Stimulated activated CD8-positive, alpha-beta memory T cell treated with anti-CD3 and anti-CD28 coated beads, Interleukin-15, amount 100 ng/mL, for 48 hours (primary cell): Measurements from ENCODE around the gene NOS3.

ENCODE experiments used
- DNase-seq, 2 donors: peaks; one replicate each; pipeline ENCODE4 v3.0.0-alpha.2; 2020; ENCODE audit warnings: low read depth in 2 of 2

NOS3 gene

DNA sequence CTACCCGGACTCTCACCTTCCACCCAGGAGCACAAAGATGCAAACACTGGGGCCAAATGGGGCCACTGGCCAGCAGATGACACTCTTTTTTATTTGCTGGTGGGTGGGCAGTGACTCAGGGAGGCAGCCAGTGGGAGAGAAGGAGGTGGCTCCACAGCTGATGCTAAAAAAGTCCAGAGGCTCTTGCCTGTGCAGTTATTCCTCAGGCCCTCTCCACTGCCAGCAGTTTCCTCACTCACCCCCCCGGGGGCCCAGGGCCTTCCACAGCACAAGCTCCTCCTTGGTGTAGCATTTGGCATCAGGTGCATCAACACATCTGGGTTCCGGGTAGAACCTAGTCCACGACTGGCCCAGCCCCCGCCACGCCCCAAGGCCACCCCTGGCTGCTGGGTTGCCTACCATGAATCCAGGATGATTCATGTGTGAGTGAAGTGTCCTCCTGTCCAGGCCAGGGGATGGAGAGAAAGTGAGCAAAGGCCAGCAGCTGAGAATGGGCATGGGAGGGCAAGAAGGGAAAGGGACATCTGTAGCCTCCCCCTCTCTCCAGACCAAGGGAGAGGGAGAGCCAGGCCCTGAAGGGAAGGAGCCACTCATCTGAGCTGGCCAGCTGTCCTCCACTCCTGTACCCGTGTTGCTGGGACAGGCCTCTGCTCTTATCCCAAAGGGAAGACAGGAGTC is 11.0 kb upstream of the NOS3 start:
- no peak for DNase-seq

DNA sequence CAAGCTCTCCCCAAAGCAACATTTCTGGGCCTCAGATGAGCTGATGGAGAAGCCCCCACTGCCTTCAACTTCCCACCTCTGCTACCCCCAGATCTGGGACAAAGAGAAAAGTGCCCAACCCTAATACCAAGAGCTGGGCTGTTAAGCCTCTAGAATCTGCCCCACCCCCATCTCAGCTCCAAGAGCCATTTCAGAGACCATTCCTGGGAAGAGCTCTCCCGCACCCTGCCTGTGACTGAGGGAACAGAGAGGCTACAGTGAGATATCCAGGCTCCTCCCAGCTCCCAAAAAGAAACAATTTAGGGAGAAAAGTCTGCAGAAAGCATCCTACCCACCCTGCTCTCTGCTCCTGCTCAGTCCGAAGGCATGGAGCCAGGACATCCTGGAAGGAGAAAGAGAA is 10.2 kb upstream of the NOS3 start:
- DNase-seq, result no peak

DNA sequence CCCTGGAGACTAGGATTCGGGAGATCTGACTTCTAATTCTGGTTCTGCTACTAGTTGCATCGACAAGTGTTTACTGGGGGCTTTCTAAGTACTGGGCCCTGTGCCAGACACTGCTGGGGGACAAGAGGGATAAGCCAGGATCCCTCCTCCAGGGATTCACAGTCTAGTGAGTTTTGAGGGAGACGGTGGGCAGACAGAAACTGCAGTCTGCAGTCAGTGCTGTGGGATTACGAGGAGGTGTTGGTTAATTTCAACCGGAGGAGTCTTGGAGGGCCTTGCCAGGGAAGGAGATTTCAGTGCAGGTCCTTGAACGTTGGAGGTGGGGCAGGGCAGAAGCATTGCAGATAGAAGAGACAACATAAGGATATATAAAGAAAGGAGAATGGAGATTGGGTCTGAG is 9.2 kb upstream of the NOS3 start:
- DNase-seq, result no peak

DNA sequence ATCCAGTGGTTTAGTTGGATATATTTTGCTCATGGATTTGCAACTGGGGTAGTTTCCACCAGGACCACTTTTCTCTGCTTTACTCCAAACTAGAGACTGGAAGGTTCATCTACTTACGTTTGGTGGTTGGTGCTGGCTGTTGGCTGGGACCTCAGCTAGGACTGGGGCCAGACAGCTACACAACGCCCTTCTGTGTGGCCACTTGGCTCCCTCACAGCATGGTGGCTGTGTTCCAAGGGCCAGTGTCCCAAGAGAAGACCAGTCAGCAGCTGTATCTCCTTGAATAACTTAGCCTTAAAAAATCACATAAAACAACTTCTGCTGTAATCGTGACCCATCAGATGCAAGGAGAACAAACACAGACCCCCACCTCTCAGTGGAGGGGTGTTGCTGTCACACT is 8.5 kb upstream of the NOS3 start:
- DNase-seq, result no peak

DNA sequence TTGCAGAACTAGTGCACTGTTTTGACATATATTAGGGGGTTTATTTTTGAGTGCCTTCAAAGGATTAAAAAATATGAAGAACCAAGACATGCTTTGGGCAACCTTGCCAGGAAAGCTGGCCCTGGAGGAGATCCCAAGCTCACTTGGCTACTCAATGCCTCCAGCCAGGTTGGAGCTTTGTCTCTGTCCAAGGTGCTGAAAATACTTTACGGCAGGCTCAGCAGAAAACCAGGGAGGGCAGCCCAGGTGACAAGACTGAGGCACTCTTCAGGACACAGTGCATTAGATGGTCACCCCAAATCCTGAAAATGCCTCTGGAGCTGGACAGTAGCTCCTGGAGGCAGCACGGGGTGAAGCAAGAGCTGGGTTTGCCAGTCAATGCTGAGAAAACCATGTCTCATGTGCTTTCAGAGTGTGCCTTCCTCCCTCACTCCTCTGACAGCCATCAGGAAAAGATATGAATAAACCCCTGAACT is 6.9 kb upstream of the NOS3 start:
- DNase-seq, result no peak

DNA sequence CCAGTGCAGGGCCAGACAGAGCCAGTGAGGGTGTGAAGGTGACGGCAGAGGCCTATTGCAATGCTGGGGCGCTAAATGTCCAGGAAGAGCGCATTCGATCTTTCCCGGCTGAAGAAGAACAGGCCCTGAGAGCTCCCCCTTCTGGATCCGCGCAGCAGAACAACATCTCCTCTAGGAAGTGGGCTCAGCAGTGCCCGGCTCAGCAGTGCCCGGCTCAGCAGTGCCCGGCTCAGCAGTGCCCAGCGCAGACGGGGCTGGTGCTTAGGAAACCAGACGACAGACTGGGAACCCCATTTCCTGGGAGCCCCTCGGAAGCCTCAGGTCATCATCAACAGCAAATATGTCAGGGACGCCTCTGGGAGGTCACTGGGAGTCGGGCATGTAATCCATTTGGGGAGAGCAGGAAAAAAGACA is 4.7 kb upstream of the NOS3 start:
- peak in 1 of 2 donors; percentile 31 for DNase-seq

DNA sequence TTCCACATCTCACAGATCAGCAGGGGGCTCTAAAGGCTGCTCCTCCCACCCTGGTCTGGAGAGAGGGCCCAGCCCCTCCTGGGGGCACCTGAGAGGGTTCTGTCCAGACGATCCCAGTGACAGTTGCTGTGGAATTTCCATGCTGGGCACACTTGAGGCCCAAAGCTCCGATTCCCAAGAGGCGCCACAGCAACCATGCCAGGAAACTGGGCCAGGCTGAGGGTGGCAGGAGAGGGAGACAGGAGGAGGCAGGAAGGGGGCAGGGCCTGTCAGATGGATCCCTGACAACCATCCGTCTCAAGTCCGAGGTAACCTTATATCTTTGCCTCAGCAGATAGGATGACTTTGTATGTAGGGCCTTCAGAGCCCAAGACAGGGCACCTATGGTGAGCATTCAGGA is 4.3 kb upstream of the NOS3 start:
- DNase-seq, result no peak

DNA sequence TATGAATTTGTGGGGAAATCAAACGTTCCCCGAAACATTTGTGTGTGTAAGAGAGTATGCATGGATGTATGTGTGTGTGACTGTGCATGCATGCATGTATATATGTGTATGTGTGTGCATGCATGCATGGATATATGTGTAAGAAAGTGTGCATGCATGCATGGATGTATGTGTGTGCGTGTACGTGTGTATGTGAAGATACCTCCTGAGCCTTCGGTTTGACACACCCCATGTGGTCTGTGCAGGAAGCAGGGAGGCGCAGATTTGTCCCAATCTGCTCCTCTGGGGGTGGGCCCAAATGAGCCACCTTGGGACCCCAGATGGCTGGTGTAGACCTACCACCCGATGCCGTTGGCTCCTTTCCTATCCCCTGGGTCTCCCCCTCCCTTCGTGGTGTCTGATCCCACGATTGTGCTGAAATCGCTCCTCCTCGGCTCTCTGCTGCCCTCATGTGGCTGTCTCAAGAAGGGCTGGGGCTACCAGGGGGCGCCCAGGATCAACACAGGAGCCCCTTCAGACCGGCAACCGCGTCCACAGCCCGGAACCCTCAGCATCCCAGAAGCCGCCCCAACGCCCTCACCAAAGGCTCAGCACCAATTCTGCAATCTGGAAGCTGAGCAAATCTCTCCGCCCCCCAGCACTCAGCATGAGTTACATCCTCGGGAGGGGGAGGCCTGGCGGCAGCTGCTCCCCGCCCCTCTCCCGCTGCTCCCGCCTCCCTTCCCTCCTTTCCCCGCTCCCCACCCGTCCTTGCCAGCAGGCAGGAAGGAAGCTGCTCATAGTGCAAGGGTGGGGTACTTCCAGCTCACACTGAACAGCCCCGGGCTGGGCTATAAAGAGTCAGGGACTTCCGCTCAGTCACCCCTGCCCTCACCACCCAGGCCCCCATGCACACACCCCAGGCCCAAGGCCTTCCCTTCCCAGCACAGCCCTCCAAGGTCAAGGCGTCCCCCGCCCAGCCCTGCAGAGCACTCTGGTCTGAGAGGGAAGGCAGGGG is 2.3 kb upstream of the NOS3 start:
- peak in 1 of 2 donors; percentile 36 for DNase-seq

DNA sequence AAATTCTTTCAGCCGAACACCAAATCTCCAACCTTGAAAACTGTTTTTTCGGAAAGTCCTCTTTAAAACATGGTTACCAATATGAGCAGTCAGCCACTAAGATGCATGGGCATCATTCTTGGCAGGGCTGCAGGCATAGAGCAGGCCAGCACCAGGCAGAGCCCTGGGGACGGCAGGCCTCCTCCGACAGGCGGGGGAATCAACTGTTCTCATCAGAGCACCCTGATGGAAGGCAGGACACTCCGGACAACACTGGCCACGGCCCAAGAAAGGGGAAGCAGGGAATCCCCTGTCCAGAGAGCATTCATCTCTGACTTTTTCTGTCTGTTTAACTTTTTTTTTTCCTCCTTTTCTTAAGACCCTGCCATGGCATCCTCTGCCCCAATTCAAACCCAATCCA is 1.4 kb upstream of the NOS3 start:
- DNase-seq, result no peak

DNA sequence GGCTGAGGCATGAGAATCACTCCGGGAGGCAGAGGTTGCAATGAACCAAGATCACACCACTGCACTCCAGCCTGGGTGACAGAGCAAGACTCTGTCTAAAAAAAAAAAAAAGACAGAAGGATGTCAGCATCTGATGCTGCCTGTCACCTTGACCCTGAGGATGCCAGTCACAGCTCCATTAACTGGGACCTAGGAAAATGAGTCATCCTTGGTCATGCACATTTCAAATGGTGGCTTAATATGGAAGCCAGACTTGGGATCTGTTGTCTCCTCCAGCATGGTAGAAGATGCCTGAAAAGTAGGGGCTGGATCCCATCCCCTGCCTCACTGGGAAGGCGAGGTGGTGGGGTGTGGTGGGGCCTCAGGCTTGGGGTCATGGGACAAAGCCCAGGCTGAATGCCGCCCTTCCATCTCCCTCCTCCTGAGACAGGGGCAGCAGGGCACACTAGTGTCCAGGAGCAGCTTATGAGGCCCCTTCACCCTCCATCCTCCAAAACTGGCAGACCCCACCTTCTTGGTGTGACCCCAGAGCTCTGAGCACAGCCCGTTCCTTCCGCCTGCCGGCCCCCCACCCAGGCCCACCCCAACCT is 1.3 kb downstream of the NOS3 start:
- no peak for DNase-seq

DNA sequence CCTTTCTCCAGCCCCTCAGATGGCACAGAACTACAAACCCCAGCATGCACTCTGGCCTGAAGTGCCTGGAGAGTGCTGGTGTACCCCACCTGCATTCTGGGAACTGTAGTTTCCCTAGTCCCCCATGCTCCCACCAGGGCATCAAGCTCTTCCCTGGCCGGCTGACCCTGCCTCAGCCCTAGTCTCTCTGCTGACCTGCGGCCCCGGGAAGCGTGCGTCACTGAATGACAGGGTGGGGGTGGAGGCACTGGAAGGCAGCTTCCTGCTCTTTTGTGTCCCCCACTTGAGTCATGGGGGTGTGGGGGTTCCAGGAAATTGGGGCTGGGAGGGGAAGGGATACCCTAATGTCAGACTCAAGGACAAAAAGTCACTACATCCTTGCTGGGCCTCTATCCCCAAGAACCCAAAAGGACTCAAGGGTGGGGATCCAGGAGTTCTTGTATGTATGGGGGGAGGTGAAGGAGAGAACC is 2.1 kb downstream of the NOS3 start:
- no peak for DNase-seq

DNA sequence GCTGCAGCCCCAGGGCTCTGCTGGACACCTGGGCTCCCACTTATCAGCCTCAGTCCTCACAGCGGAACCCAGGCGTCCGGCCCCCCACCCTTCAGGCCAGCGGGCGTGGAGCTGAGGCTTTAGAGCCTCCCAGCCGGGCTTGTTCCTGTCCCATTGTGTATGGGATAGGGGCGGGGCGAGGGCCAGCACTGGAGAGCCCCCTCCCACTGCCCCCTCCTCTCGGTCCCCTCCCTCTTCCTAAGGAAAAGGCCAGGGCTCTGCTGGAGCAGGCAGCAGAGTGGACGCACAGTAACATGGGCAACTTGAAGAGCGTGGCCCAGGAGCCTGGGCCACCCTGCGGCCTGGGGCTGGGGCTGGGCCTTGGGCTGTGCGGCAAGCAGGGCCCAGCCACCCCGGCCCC is 2.7 kb downstream of the NOS3 start:
- no peak for DNase-seq

DNA sequence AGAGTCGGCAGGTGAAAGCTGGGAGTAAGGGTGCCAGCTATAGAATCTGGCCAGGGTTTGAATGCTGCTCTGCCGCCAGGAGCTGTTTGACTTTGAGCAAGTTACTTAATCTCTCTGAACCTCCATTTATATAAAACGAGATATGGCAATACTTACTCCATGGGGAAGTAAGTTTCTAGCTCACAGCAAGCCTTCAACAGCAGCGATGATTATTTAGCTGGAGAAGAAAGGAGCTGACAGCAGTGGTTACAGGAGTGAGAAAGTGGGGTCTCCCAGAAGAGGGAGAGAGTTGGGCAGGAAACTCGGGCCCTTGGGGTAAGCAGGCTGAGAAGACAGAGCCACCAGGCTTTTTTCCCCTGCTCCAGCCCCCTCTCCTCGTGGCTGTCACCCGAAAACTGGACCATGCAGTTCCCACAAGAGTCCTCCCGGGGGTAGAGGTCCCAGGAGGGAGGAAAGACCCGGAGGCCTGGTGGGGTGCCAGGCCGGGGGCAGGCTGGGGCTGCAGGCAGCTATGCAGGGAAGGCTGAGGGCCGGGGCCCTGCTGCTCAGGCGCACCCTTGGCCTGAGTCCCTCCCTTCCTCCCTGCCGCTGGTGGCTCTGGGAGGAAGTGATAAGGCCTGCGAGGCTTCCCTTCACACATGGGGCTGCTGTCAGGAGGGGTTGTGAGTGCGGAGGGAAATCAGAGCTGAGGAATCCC is 3.5 kb downstream of the NOS3 start:
- DNase-seq, result no peak

DNA sequence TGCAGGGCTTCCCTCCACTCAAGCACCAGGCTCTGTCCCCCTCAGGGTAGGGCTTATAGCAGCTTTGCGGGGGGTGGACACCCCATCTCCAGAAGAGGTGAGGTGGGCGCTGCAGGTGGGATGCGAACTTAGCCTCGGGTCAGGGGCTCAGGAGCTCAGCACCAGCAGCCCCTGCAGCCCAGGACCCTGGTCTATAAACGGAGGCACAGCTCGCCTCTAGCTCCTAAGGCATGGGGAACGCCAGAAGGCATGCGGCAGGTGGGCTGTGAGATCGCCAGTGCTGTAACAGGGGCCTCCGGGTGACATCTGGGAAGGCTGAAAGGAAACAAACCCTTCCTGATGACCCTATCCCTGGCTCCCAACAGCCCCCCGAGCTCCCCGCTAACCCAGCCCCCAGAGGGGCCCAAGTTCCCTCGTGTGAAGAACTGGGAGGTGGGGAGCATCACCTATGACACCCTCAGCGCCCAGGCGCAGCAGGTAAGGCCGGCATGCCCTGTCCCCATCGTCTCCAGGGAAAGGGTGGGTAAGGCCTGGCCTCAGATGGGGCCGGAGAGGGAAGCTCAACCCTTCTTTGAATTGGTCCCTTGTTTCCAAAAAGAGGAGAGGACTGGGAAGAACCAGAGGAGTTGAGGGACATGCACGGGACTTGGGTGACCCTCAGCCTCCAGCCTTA is 4.2 kb downstream of the NOS3 start:
- DNase-seq, result no peak

DNA sequence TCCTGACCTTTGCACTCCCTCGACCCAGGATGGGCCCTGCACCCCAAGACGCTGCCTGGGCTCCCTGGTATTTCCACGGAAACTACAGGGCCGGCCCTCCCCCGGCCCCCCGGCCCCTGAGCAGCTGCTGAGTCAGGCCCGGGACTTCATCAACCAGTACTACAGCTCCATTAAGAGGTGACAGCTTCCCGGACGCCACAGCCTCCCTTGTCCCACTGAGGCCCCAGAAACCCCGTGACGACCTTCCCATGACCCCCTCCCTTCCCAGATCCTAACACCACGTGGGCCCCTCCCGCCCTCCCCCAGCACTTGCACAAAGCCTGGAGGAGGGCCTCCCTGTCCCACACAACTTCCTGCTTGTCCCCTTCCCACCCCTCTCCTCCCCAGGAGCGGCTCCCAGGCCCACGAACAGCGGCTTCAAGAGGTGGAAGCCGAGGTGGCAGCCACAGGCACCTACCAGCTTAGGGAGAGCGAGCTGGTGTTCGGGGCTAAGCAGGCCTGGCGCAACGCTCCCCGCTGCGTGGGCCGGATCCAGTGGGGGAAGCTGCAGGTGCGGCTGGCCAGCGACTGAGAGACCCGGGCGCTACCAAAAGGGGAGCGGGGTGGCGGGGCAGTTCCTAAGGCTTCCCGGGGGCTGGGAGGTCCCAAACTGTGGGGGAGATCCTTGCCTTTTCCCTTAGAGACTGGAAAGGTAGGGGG is 5.7 kb downstream of the NOS3 start:
- DNase-seq, result no peak

DNA sequence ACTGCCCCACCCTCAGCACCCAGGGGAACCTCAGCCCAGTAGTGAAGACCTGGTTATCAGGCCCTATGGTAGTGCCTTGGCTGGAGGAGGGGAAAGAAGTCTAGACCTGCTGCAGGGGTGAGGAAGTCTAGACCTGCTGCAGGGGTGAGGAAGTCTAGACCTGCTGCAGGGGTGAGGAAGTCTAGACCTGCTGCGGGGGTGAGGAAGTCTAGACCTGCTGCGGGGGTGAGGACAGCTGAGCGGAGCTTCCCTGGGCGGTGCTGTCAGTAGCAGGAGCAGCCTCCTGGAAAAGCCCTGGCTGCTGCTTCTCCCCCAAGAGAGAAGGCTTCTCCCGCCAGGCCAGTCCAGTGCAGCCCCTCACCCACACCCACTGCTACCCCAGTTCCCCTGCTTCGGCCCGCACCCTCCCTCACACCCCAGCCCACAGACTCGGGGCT is 6.3 kb downstream of the NOS3 start:
- no peak for DNase-seq

DNA sequence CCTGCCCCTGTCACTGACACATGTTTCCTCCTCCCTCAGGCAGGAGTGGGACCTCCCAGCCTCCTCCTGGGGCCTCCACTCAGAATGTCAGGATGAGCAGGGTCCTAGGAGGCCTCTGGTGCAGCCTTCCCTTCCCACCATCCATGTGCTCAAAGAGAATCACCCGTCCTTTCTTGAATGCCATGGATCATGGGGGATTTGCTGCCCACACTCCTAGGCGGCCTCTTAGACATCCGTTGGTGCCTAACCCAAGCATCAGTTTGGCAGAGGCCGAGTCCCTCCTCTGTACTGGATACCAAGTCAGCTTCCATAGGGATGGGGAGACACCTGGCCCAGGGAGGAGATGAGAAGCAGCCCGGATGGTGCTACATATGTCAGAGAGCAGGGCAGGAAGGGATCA is 7.0 kb downstream of the NOS3 start:
- no peak for DNase-seq

DNA sequence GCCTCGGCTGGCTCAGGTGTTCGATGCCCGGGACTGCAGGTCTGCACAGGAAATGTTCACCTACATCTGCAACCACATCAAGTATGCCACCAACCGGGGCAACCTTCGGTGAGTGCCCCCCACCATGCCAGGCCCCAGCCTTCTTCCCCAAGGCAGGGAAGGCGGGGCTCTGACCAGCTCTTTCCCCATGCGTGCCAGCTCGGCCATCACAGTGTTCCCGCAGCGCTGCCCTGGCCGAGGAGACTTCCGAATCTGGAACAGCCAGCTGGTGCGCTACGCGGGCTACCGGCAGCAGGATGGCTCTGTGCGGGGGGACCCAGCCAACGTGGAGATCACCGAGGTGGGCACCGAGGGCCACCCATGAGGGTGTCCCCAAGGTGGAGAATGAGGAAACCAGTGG is 7.5 kb downstream of the NOS3 start:
- DNase-seq, result no peak

DNA sequence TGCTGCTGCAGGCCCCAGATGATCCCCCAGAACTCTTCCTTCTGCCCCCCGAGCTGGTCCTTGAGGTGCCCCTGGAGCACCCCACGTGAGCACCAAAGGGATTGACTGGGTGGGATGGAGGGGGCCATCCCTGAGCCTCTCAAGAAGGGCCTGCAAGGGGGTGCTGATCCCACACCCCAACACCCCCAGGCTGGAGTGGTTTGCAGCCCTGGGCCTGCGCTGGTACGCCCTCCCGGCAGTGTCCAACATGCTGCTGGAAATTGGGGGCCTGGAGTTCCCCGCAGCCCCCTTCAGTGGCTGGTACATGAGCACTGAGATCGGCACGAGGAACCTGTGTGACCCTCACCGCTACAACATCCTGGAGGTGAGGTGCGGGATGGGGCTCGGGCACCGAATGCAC is 8.2 kb downstream of the NOS3 start:
- DNase-seq, result no peak

DNA sequence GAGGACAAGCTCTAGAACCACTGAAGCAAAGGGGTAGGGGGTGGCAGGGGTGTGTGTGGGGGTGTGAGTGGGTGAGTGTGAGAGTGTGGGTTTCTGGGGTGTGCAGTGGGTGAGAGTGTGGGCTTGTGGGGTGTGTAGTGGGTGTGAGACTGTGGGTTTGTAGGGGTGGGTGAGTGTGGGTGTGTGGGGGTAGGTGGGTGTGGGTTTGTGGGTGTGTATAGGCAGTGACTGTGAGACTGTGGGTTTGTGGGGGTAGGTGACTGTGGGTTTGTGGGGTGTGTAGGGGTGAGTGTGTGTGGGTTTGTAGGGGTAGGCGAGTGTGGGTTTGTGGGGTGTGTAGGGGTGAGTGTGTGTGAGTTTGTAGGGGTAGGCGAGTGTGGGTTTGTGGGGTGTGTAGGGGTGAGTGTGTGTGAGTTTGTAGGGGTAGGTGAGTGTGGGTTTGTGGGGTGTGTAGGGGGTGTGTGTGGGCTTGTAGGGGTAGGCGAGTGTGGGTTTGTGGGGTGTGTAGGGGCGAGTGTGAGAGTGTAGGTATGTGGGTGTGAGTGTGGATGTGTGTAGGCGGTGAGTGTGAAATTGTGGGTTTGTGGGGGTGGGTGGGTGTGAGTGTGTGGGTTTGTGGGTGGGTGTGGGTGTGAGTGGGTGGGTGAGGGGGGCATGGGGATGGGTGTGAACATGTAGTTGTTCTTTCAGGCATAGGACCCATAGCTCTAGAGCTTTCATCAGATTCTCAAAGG is 8.8 kb downstream of the NOS3 start:
- no peak for DNase-seq
